ENCODE measurements around the gene NAA16. TPM values are rescaled to one million over a fixed set of nuclear protein-coding genes. Genes with fewer than 3 reads are reported as not detected.

Gene NAA16
- total and polyA plus RNA-seq, 9 of the 15 experiments (the other 6 are each of a cell fraction or from before 2014, with no cell fraction given), result 3.7 to 18.2 (median 12.0) TPM

DNA sequence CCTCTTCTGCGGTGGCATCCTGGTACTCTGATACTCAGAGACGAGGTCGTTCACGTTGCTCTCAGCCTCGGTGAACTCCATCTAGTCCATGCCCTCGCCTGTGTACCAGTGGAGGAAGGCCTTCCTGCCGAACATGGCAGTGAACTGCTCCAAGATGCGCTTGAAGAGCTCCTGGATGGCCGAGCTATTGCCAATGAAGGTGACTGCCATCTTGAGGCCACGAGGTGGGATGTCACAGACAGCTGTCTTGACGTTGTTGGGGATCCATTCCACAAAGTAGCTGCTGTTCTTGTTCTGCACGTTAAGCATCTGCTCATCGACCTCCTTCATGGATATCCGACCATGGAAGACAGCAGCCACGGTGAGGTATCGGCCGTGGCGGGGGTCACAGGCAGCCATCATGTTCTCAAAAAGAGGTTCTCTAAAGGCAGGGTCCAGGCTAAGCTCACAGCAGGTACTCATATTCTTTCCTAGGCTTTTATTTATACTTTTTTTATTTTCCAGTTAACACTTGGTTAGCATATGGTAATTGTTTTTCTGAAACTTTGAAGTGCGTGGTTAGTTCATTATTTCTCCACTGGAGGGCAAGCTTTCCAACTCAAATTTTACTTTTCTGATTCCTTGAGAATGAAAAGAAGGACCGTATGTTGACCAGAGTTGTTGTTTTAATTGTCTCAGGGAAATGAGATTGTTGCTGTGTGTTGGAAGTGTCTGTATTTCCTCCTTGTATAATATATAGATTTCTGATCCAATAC lies 73.9 kb downstream of the NAA16 start:
- WGBS (ENCODE audit: insufficient coverage, low coverage, missing lambda C conversion rate), result 45% methylated on average over 14 of the region's 20 CpGs
- ATAC-seq (0 out of 3 replicates have a peak, but pooled peaks have one; percentile 40), DNase-seq (ENCODE audit: extremely low read depth in 1 of 4, low spot score in 3 of 4) (peak in 1 of 4 experiments; percentile 14), FAIRE-seq (peak; percentile 66)
- Histone ChIP-seq H3K4me3 (no peak overlapping the region), H3K27ac (ENCODE audit: extremely low read depth, low read depth, low read length) (no peak overlapping the region), H3K27me3 (ENCODE audit: control insufficient read depth in 2 of 2, insufficient read depth in 2 of 2, low read length in 2 of 2) (peaks cover 0 to 3% of the 10 kb centered on the region in 2 experiments; a peak in 1 of 5 replicates), H2AFZ (ENCODE audit: low read depth, low read length) (no peak overlapping the region), H3K9me1 (ENCODE audit: control insufficient read depth, insufficient read depth, low read length) (no peaks in the 10 kb centered on the region), H3K79me2 (ENCODE audit: control insufficient read depth, insufficient read depth, low read length) (no peaks in the 10 kb centered on the region), H3K9ac (ENCODE audit: insufficient read depth in 1 of 2, low read depth in 2 of 2, low read length in 2 of 2) (no peak overlapping the region), H3K4me2 (ENCODE audit: insufficient read depth, low read length) (no peak overlapping the region), H3K4me1 (replicated peaks in 1 of 2; ENCODE audit: control insufficient read depth in 2 of 2, insufficient read depth in 2 of 2, low read length in 2 of 2) (no peaks in the 10 kb centered on the region), H3K36me3 (ENCODE audit: control insufficient read depth, insufficient read depth, low read length) (no peaks in the 10 kb centered on the region), H4K20me1 (replicated peaks; ENCODE audit: control insufficient read depth, insufficient read depth, low read length) (no peaks in the 10 kb centered on the region; the same call in 1 of the 2 replicates), H3K9me3 (replicated peaks; ENCODE audit: control insufficient read depth, insufficient read depth, low read depth, low read length) (no peaks in the 10 kb centered on the region)
- BruUV-seq (replicated peaks), result no TSS peak
- ChIA-PET POLR2A (interaction anchor here (0.6 to 0.9 kb wide), 2 partner anchors 17 to 176 kb away, joined by 3 to 4 read pairs; no protein-coding TSS in a partner anchor), CTCF (ENCODE audit: low intra/inter-chr PET ratio) (no interaction called here)
- in situ Hi-C loops (cut with MboI), result no loop called here
- intact Hi-C loops (cut with micrococcal nuclease), result no loop called here
- no peak for TF ChIP-seq MCM7 (IDR thresholded peaks at IDR 0.05)
- TF ChIP-seq NFE2 (IDR thresholded peaks at IDR 0.05; ENCODE audit: low read depth), result no peak
- TF ChIP-seq, protein P1, sequence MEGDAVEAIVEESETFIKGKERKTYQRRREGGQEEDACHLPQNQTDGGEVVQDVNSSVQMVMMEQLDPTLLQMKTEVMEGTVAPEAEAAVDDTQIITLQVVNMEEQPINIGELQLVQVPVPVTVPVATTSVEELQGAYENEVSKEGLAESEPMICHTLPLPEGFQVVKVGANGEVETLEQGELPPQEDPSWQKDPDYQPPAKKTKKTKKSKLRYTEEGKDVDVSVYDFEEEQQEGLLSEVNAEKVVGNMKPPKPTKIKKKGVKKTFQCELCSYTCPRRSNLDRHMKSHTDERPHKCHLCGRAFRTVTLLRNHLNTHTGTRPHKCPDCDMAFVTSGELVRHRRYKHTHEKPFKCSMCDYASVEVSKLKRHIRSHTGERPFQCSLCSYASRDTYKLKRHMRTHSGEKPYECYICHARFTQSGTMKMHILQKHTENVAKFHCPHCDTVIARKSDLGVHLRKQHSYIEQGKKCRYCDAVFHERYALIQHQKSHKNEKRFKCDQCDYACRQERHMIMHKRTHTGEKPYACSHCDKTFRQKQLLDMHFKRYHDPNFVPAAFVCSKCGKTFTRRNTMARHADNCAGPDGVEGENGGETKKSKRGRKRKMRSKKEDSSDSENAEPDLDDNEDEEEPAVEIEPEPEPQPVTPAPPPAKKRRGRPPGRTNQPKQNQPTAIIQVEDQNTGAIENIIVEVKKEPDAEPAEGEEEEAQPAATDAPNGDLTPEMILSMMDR (IDR thresholded peaks at IDR 0.05 in 2 of 3, conservative IDR thresholded peaks at IDR 0.05 in 1 of 3; ENCODE audit: insufficient read depth in 2 of 3, low read depth in 1 of 3, low read length in 3 of 3), result peak in 2 of 3 experiments; percentile 18 to 50; a peak in 4 of 6 replicates
- TF ChIP-seq, protein P2, sequence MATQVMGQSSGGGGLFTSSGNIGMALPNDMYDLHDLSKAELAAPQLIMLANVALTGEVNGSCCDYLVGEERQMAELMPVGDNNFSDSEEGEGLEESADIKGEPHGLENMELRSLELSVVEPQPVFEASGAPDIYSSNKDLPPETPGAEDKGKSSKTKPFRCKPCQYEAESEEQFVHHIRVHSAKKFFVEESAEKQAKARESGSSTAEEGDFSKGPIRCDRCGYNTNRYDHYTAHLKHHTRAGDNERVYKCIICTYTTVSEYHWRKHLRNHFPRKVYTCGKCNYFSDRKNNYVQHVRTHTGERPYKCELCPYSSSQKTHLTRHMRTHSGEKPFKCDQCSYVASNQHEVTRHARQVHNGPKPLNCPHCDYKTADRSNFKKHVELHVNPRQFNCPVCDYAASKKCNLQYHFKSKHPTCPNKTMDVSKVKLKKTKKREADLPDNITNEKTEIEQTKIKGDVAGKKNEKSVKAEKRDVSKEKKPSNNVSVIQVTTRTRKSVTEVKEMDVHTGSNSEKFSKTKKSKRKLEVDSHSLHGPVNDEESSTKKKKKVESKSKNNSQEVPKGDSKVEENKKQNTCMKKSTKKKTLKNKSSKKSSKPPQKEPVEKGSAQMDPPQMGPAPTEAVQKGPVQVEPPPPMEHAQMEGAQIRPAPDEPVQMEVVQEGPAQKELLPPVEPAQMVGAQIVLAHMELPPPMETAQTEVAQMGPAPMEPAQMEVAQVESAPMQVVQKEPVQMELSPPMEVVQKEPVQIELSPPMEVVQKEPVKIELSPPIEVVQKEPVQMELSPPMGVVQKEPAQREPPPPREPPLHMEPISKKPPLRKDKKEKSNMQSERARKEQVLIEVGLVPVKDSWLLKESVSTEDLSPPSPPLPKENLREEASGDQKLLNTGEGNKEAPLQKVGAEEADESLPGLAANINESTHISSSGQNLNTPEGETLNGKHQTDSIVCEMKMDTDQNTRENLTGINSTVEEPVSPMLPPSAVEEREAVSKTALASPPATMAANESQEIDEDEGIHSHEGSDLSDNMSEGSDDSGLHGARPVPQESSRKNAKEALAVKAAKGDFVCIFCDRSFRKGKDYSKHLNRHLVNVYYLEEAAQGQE (IDR thresholded peaks at IDR 0.05; ENCODE audit: borderline replicate concordance), result peak; percentile 17; the same call in 1 of the 2 replicates
- TF ChIP-seq, protein P2 (CRISPR knock-in tag; IDR thresholded peaks at IDR 0.05; ENCODE audit: low read depth), result no peak
- no peak for TF ChIP-seq TCF3 (CRISPR knock-in tag; IDR thresholded peaks at IDR 0.05)
- TF ChIP-seq, protein P3, sequence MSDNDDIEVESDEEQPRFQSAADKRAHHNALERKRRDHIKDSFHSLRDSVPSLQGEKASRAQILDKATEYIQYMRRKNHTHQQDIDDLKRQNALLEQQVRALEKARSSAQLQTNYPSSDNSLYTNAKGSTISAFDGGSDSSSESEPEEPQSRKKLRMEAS (CRISPR knock-in tag; IDR thresholded peaks at IDR 0.05), result no peak
- TF ChIP-seq NFATC3 (IDR thresholded peaks at IDR 0.05), result no peak
- no peak for TF ChIP-seq MYNN (IDR thresholded peaks at IDR 0.05)
- TF ChIP-seq MYNN (CRISPR knock-in tag; IDR thresholded peaks at IDR 0.05), result no peak
- no peak for TF ChIP-seq ZNF324 (CRISPR knock-in tag; IDR thresholded peaks at IDR 0.05)
- TF ChIP-seq RAD21 (CRISPR knock-in tag; conservative IDR thresholded peaks at IDR 0.05 in 1 of 2, IDR thresholded peaks at IDR 0.05 in 1 of 2), result peak; percentile 9 to 52; a peak in 2 of 4 replicates
- TF ChIP-seq MEF2D (tag; conservative IDR thresholded peaks at IDR 0.05; ENCODE audit: low read depth), result no peak
